ENCODE data around the gene PCDHB12.
"Not testable (repeated sequence)": the region's sequence is repeated elsewhere in the genome, so short reads cannot be mapped to it uniquely, and the experiment has no call there.

PCDHB12 gene

GRCh38 chr5:141234109-141234667 is 25.7 kb downstream of the PCDHB12 start:
- H3K9ac ChIP-seq: no peak overlapping the region
- no peaks in the 10 kb centered on the region for H3K79me2 ChIP-seq (ENCODE audit: insufficient read depth, low read depth)
- no peak overlapping the region for H3K27ac ChIP-seq
- H2AFZ ChIP-seq (ENCODE audit: low read depth): no peak overlapping the region
- H3K4me3 ChIP-seq (IDR thresholded peaks at IDR 0.05; ENCODE audit: insufficient read depth, low read depth, low read length): no peak overlapping the region
- TF ChIP-seq, protein P1, sequence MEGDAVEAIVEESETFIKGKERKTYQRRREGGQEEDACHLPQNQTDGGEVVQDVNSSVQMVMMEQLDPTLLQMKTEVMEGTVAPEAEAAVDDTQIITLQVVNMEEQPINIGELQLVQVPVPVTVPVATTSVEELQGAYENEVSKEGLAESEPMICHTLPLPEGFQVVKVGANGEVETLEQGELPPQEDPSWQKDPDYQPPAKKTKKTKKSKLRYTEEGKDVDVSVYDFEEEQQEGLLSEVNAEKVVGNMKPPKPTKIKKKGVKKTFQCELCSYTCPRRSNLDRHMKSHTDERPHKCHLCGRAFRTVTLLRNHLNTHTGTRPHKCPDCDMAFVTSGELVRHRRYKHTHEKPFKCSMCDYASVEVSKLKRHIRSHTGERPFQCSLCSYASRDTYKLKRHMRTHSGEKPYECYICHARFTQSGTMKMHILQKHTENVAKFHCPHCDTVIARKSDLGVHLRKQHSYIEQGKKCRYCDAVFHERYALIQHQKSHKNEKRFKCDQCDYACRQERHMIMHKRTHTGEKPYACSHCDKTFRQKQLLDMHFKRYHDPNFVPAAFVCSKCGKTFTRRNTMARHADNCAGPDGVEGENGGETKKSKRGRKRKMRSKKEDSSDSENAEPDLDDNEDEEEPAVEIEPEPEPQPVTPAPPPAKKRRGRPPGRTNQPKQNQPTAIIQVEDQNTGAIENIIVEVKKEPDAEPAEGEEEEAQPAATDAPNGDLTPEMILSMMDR (conservative IDR thresholded peaks at IDR 0.05; ENCODE audit: low read depth, low read length): no peak
- H3K4me1 ChIP-seq (ENCODE audit: low read depth, poor library complexity, severe bottlenecking): no peaks in the 10 kb centered on the region
- no peaks in the 10 kb centered on the region for H4K20me1 ChIP-seq (ENCODE audit: insufficient read depth)
- H3K36me3 ChIP-seq (ENCODE audit: insufficient read depth): no peaks in the 10 kb centered on the region
- H3K27me3 ChIP-seq (ENCODE audit: insufficient read depth, low read depth): no peaks in the 10 kb centered on the region
- no peak overlapping the region for H3K4me2 ChIP-seq

DNA sequence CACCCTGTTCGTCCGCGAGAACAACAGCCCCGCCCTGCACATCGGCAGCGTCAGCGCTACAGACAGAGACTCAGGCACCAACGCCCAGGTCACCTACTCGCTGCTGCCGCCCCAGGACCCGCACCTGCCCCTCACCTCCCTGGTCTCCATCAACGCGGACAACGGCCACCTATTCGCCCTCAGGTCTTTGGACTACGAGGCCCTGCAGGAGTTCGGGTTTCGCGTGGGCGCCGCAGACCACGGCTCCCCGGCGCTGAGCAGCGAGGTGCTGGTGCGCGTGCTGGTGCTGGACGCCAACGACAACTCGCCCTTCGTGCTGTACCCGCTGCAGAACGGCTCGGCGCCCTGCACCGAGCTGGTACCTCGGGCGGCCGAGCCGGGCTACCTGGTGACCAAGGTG is 27.4 kb downstream of the PCDHB12 start:
- H4K20me1 ChIP-seq (ENCODE audit: insufficient read depth); H3K4me3 ChIP-seq (IDR thresholded peaks at IDR 0.05; ENCODE audit: insufficient read depth, low read depth, low read length); H3K4me1 ChIP-seq (ENCODE audit: low read depth, poor library complexity, severe bottlenecking); H3K9ac ChIP-seq; H2AFZ ChIP-seq (ENCODE audit: low read depth); H3K36me3 ChIP-seq (ENCODE audit: insufficient read depth); H3K4me2 ChIP-seq; H3K79me2 ChIP-seq (ENCODE audit: insufficient read depth, low read depth); H3K27ac ChIP-seq; H3K27me3 ChIP-seq (ENCODE audit: insufficient read depth, low read depth): not testable (repeated sequence)

GRCh38 chr5:141236516-141237313 is 28.2 kb downstream of the PCDHB12 start:
- no peaks in the 10 kb centered on the region for H3K36me3 ChIP-seq (ENCODE audit: insufficient read depth)
- H3K4me3 ChIP-seq (IDR thresholded peaks at IDR 0.05; ENCODE audit: insufficient read depth, low read depth, low read length): no peak overlapping the region
- no peaks in the 10 kb centered on the region for H3K79me2 ChIP-seq (ENCODE audit: insufficient read depth, low read depth)
- H3K9ac ChIP-seq: no peak overlapping the region
- H3K4me2 ChIP-seq: no peak overlapping the region
- no peaks in the 10 kb centered on the region for H3K4me1 ChIP-seq (ENCODE audit: low read depth, poor library complexity, severe bottlenecking)
- TF ChIP-seq, protein P1 (conservative IDR thresholded peaks at IDR 0.05; ENCODE audit: low read depth, low read length): no peak
- H4K20me1 ChIP-seq (ENCODE audit: insufficient read depth): no peaks in the 10 kb centered on the region
- H3K27ac ChIP-seq: no peak overlapping the region
- H3K27me3 ChIP-seq (ENCODE audit: insufficient read depth, low read depth): no peaks in the 10 kb centered on the region
- no peak overlapping the region for H2AFZ ChIP-seq (ENCODE audit: low read depth)

- TF ChIP-seq, protein P1 (conservative IDR thresholded peaks at IDR 0.05; ENCODE audit: low read depth, low read length): no peak
- H3K27ac ChIP-seq: no peak overlapping the region
These were observed 33.0 kb downstream of the PCDHB12 start for GRCh38 chr5:141241496-141241895.

DNA sequence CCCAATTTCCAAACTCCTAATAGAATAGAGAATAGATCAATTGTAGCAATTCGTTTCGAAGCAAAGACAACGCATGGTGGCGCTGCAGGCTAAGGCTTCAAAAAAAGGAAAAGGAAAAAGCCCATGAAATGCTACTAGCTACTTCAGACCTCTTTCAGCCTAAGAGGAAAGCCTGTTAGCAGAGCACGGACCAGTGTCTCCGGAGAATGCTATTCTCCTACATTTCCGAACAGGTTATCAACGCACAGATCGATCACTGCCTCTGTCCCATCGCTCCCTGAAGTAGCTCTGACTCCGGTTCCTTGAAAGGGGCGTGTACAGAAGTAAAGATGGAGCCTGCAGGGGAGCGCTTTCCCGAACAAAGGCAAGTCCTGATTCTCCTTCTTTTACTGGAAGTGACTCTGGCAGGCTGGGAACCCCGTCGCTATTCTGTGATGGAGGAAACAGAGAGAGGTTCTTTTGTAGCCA is 36.8 kb downstream of the PCDHB12 start, which contains the start of gene PCDHB15:
Gene PCDHB15 (plus strand): TSS at position 146 of the 468 bp plus-strand sequence. CDS start 184 bp downstream, at position 330.
- Histone ChIP-seq H3K9ac (no peak within 1 kb of the TSS), H3K36me3 (ENCODE audit: insufficient read depth) (no peaks in the 10 kb centered on the region), H4K20me1 (ENCODE audit: insufficient read depth) (no peaks in the 10 kb centered on the region), H3K4me1 (ENCODE audit: low read depth, poor library complexity, severe bottlenecking) (no peaks in the 10 kb centered on the region), H2AFZ (ENCODE audit: low read depth) (no peak within 1 kb of the TSS), H3K4me2 (no peak within 1 kb of the TSS), H3K27ac (no peak within 1 kb of the TSS), H3K27me3 (ENCODE audit: insufficient read depth, low read depth) (no peaks in the 10 kb centered on the region), H3K79me2 (ENCODE audit: insufficient read depth, low read depth) (no peaks in the 10 kb centered on the region), H3K4me3 (IDR thresholded peaks at IDR 0.05; ENCODE audit: insufficient read depth, low read depth, low read length) (no peak within 1 kb of the TSS)
- TF ChIP-seq, protein P1 (conservative IDR thresholded peaks at IDR 0.05; ENCODE audit: low read depth, low read length): no peak

More at GRCh38 chr5:141241496-141241895, 33.0 kb downstream of the PCDHB12 start:
- Histone ChIP-seq H3K27me3 (ENCODE audit: insufficient read depth, low read depth) (no peaks in the 10 kb centered on the region), H4K20me1 (ENCODE audit: insufficient read depth) (no peaks in the 10 kb centered on the region), H3K79me2 (ENCODE audit: insufficient read depth, low read depth) (no peaks in the 10 kb centered on the region), H3K4me3 (IDR thresholded peaks at IDR 0.05; ENCODE audit: insufficient read depth, low read depth, low read length) (no peak overlapping the region), H2AFZ (ENCODE audit: low read depth) (no peak overlapping the region), H3K9ac (no peak overlapping the region), H3K4me2 (no peak overlapping the region), H3K36me3 (ENCODE audit: insufficient read depth) (no peaks in the 10 kb centered on the region), H3K4me1 (ENCODE audit: low read depth, poor library complexity, severe bottlenecking) (no peaks in the 10 kb centered on the region)

DNA sequence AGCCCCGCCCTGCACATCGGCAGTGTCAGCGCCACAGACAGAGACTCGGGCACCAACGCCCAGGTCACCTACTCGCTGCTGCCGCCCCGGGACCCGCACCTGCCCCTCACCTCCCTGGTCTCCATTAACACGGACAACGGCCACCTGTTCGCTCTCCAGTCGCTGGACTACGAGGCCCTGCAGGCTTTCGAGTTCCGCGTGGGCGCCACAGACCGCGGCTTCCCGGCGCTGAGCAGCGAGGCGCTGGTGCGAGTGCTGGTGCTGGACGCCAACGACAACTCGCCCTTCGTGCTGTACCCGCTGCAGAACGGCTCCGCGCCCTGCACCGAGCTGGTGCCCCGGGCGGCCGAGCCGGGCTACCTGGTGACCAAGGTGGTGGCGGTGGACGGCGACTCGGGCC is 38.5 kb downstream of the PCDHB12 start:
- H3K9ac ChIP-seq; H2AFZ ChIP-seq (ENCODE audit: low read depth); H3K4me1 ChIP-seq (ENCODE audit: low read depth, poor library complexity, severe bottlenecking); H3K27ac ChIP-seq; H4K20me1 ChIP-seq (ENCODE audit: insufficient read depth); H3K79me2 ChIP-seq (ENCODE audit: insufficient read depth, low read depth); H3K27me3 ChIP-seq (ENCODE audit: insufficient read depth, low read depth); H3K4me2 ChIP-seq; H3K4me3 ChIP-seq (IDR thresholded peaks at IDR 0.05; ENCODE audit: insufficient read depth, low read depth, low read length); H3K36me3 ChIP-seq (ENCODE audit: insufficient read depth): not testable (repeated sequence)

DNA sequence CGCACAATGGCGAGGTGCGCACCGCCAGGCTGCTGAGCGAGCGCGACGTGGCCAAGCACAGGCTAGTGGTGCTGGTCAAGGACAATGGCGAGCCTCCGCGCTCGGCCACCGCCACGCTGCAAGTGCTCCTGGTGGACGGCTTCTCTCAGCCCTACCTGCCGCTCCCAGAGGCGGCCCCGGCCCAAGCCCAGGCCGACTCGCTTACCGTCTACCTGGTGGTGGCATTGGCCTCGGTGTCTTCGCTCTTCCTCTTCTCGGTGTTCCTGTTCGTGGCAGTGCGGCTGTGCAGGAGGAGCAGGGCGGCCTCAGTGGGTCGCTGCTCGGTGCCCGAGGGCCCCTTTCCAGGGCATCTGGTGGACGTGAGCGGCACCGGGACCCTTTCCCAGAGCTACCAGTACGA is 38.9 kb downstream of the PCDHB12 start:
- not testable (repeated sequence) for H3K4me1 ChIP-seq (ENCODE audit: low read depth, poor library complexity, severe bottlenecking); H3K4me3 ChIP-seq (IDR thresholded peaks at IDR 0.05; ENCODE audit: insufficient read depth, low read depth, low read length); H3K27ac ChIP-seq; H3K9ac ChIP-seq; H3K4me2 ChIP-seq; H3K27me3 ChIP-seq (ENCODE audit: insufficient read depth, low read depth); H4K20me1 ChIP-seq (ENCODE audit: insufficient read depth); H3K79me2 ChIP-seq (ENCODE audit: insufficient read depth, low read depth); H3K36me3 ChIP-seq (ENCODE audit: insufficient read depth); H2AFZ ChIP-seq (ENCODE audit: low read depth)

All from KMS-11 (cell line).